IMR-90 (cell line): Measurements from ENCODE around the gene CCDC74B. TPM values are rescaled to one million over a fixed set of nuclear protein-coding genes. Genes with fewer than 3 reads are reported as not detected.
"Not testable (repeated sequence)": the region's sequence is repeated elsewhere in the genome, so short reads cannot be mapped to it uniquely, and the experiment has no call there.

Experiments
- ATAC-seq: fragments of 200-7000 bp; cut with Tn5 transposase; 2 replicates; pipeline ENCODE4 v1.9.1; 2020; ENCODE audit warnings: low read depth, mild to moderate bottlenecking, moderate library complexity
- BruUV-seq: library from RNA; stranded (reverse); fragments of 400-500 nt; replicated peaks from 2 replicates; lab custom pipeline; 2021; lab: Mats Ljungman, UMichigan
- CTCF ChIA-PET: fragments of 300-600 bp; formaldehyde crosslinking; extraction: SDS; loops from one replicate; lab custom pipeline; 2021; ENCODE audit warnings: antibody characterized with exemption; lab: Yijun Ruan, JAX
- POLR2A ChIA-PET: fragments of 300-600 bp; sonication (Branson Sonifier 250); formaldehyde crosslinking; loops from one replicate; lab custom pipeline; 2022; ENCODE audit warnings: antibody characterized with exemption; ENCODE audit not compliant: unreplicated experiment; lab: Charles Lee
- DNase-seq: peaks from one replicate; pipeline ENCODE4 v3.0.0; 2013
- H2AFZ ChIP-seq: replicated peaks from 2 replicates; pipeline ENCODE3; 2013; ENCODE audit warnings: low read length, mild to moderate bottlenecking; ENCODE audit not compliant: poor library complexity
- H2AK5ac ChIP-seq: 2 replicates; pipeline ENCODE4 v1.6.1; 2013; ENCODE audit warnings: low read depth, low read length, inconsistent platforms
- H2AK9ac ChIP-seq: replicated peaks from 2 replicates; pipeline ENCODE3; 2013; ENCODE audit warnings: mild to moderate bottlenecking, low read depth, low read length, moderate library complexity; ENCODE audit not compliant: poor library complexity
- H2BK120ac ChIP-seq: 2 replicates; pipeline ENCODE4 v1.6.1; 2013; ENCODE audit warnings: low read depth, low read length, inconsistent platforms
- H2BK15ac ChIP-seq: 3 replicates; pipeline ENCODE4 v1.6.1; 2013; ENCODE audit warnings: low read depth, low read length, inconsistent platforms
- H2BK20ac ChIP-seq: 2 replicates; pipeline ENCODE4 v1.6.1; 2013; ENCODE audit warnings: low read depth, mild to moderate bottlenecking, inconsistent platforms, low read length, moderate library complexity
- H2BK5ac ChIP-seq: 2 replicates; pipeline ENCODE4 v1.6.1; 2013; ENCODE audit warnings: mild to moderate bottlenecking, low read depth, low read length, inconsistent platforms; ENCODE audit not compliant: poor library complexity, severe bottlenecking
- H3K14ac ChIP-seq: replicated peaks from 2 replicates; pipeline ENCODE4 v1.6.1; 2013; ENCODE audit warnings: low read depth, low read length, inconsistent platforms
- H3K18ac ChIP-seq: 2 replicates; pipeline ENCODE4 v1.6.1; 2013; ENCODE audit warnings: low read depth, low read length, control low read depth
- H3K23ac ChIP-seq: 2 replicates; pipeline ENCODE4 v1.6.1; 2013; ENCODE audit warnings: low read depth, low read length, inconsistent platforms
- H3K27ac ChIP-seq: 2 replicates; pipeline ENCODE4 v1.5.1; 2013; ENCODE audit warnings: mild to moderate bottlenecking, control low read depth, low read length; ENCODE audit not compliant: insufficient read depth
- H3K27me3 ChIP-seq: 2 replicates; pipeline ENCODE4 v1.6.1; 2013; ENCODE audit warnings: low read length; ENCODE audit not compliant: control insufficient read depth, insufficient read depth
- H3K36me3 ChIP-seq: 2 replicates; pipeline ENCODE4 v1.6.1; 2013; ENCODE audit warnings: low read length, mixed read lengths; ENCODE audit not compliant: control insufficient read depth, insufficient read depth
- H3K4ac ChIP-seq: 2 replicates; pipeline ENCODE4 v1.6.1; 2013; ENCODE audit warnings: low read depth, low read length, inconsistent platforms
- H3K4me1 ChIP-seq: 2 replicates; pipeline ENCODE4 v1.6.1; 2013; ENCODE audit warnings: low read length, mixed read lengths; ENCODE audit not compliant: control insufficient read depth, insufficient read depth
- H3K4me2 ChIP-seq: 2 replicates; pipeline ENCODE4 v1.6.1; 2013; ENCODE audit warnings: low read depth, mild to moderate bottlenecking, control low read depth, low read length, moderate library complexity
- H3K4me3 ChIP-seq: 2 replicates; pipeline ENCODE4 v1.5.1; 2013; ENCODE audit warnings: low read depth, mild to moderate bottlenecking, control low read depth, low read length, moderate library complexity; ENCODE audit not compliant: insufficient read depth
- H3K56ac ChIP-seq: 2 replicates; pipeline ENCODE4 v1.6.1; 2013; ENCODE audit warnings: low read length, inconsistent platforms; ENCODE audit not compliant: insufficient read depth; ENCODE audit errors: extremely low read depth
- H3K79me1 ChIP-seq, 2 experiments: 2 replicates each; pipeline ENCODE4 v1.6.1; 2013; ENCODE audit warnings: low read length in 2 of 2, inconsistent platforms in 1 of 2, low read depth in 1 of 2
- H3K9ac ChIP-seq: 2 replicates; pipeline ENCODE4 v1.6.1; 2013; ENCODE audit warnings: low read depth, low read length, control low read depth
- H3K9me1 ChIP-seq: 2 replicates; pipeline ENCODE4 v1.6.1; 2013; ENCODE audit warnings: low read length, inconsistent platforms; ENCODE audit not compliant: insufficient read depth
- H3K9me3 ChIP-seq: 2 replicates; pipeline ENCODE4 v1.6.1; 2013; ENCODE audit warnings: low read length; ENCODE audit not compliant: control insufficient read depth, insufficient read depth
- H4K20me1 ChIP-seq: 2 replicates; pipeline ENCODE4 v1.6.1; 2013; ENCODE audit warnings: low read length, inconsistent platforms; ENCODE audit not compliant: insufficient read depth
- H4K5ac ChIP-seq: 2 replicates; pipeline ENCODE4 v1.6.1; 2013; ENCODE audit warnings: mild to moderate bottlenecking, low read depth, low read length, control low read depth
- H4K8ac ChIP-seq, 2 experiments: 2 replicates each; pipeline ENCODE4 v1.6.1; 2013; ENCODE audit warnings: low read depth in 2 of 2, low read length in 2 of 2, control low read depth in 1 of 2, inconsistent platforms in 1 of 2
- H4K91ac ChIP-seq: 2 replicates; pipeline ENCODE4 v1.6.1; 2013; ENCODE audit warnings: low read depth, low read length, inconsistent platforms; ENCODE audit not compliant: insufficient read depth
- CHD1 ChIP-seq: IDR thresholded peaks from 2 replicates; pipeline ENCODE4 v1.6.1; 2012; ENCODE audit warnings: low read depth, low read length, improper control_type of control experiment
- MAFK ChIP-seq: IDR thresholded peaks from 2 replicates; pipeline ENCODE4 v1.6.1; 2012; ENCODE audit warnings: low read depth, low read length, improper control_type of control experiment
- MXI1 ChIP-seq: IDR thresholded peaks from 2 replicates; pipeline ENCODE4 v1.6.1; 2012; ENCODE audit warnings: low read depth, mild to moderate bottlenecking, low read length, moderate library complexity, borderline replicate concordance
- RCOR1 ChIP-seq: IDR thresholded peaks from 2 replicates; pipeline ENCODE4 v1.6.1; 2012; ENCODE audit warnings: mild to moderate bottlenecking, low read length, improper control_type of control experiment; ENCODE audit not compliant: insufficient replicate concordance
- WGBS, 2 experiments: methylation state at CpG; one replicate each; pipeline versions ENCODE4 v1.1.5 to v1.1.7; 2013; ENCODE audit warnings: missing lambda C conversion rate in 2 of 2; ENCODE audit not compliant: insufficient read length in 1 of 2; ENCODE audit errors: extremely low coverage in 2 of 2; 5-methylcytosine and 5-hydroxymethylcytosine counted together
- dilution Hi-C: fragments of 300-500 bp; cut with HindIII; formaldehyde crosslinking; loops from one replicate; pipeline ENCODE4 v1.14.3; 2018; ENCODE audit warnings: low sequenced_read_pairs; ENCODE audit not compliant: unreplicated experiment
- in situ Hi-C: fragments of 300-500 bp; cut with MboI; formaldehyde crosslinking; loops from 3 replicates; pipeline ENCODE4 v1.14.3; 2019; ENCODE audit warnings: low sequenced_read_pairs, inconsistent platforms, mixed read lengths
- intact Hi-C: fragments of 100-400 bp; cut with micrococcal nuclease; formaldehyde crosslinking; loops from 2 replicates; pipeline ENCODE4 v1.10.0; 2022
- polyA plus RNA-seq, 3 experiments: library from polyadenylated mRNA; depleted of rRNA; stranded (reverse); fragments of >200 nt; gene quantifications; 2 replicates each; pipeline ENCODE4 v1.2.3, GENCODE V29; 2012; ENCODE audit warnings: low replicate concordance in 1 of 3
- total RNA-seq: library from RNA; depleted of rRNA; stranded (reverse); fragments of >200 nt; gene quantifications from 2 replicates; pipeline ENCODE4 v1.2.3, GENCODE V29; 2012
- TF ChIP-seq, protein P1 (sequence below): fragments of 150-350 bp; IDR thresholded peaks from 2 replicates; pipeline ENCODE4 v1.6.1; 2017; ENCODE audit warnings: mild to moderate bottlenecking, antibody characterized with exemption, low read length, low read depth
- TF ChIP-seq, protein P2 (sequence below): conservative IDR thresholded peaks from 2 replicates; pipeline ENCODE4 v1.5.1; 2012; ENCODE audit warnings: mild to moderate bottlenecking, low read depth, low read length, improper control_type of control experiment

Gene CCDC74B
- total and polyA plus RNA-seq, 2 of the 4 experiments (the other 2 are of a cell fraction): 3.9 to 8.4 TPM

DNA sequence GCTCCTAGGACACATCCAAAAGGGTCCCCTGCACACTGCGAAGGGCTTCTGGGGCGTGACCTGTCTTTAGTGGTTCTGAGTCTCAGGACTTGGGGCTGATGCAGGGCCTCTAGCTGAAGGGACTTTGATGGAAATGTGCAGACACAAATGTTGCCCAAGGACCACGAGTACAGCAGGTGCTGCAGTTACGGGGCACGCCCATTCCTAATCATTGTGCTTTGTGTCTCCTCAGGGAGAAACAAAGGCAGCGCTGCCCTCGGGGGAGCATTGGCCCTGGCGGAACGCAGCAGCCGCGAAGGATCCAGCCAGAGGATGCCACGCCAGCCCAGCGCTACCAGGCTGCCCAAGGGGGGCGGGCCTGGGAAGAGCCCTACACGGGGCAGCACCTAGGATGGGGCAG lies 45.3 kb upstream of the CCDC74B start:
- Histone ChIP-seq H2AFZ (no peak overlapping the region), H3K9ac (no peak overlapping the region), H4K20me1 (no peaks in the 10 kb centered on the region), H4K91ac (no peak overlapping the region), H2AK5ac (no peak overlapping the region), H2BK120ac (no peak overlapping the region), H3K4me2 (no peak overlapping the region), H4K8ac (no peak overlapping the region), H3K36me3 (peaks cover 10% of the 10 kb centered on the region), H3K23ac (no peak overlapping the region), H3K27ac (no peak overlapping the region), H3K4me3 (no peak overlapping the region), H3K4me1 (no peaks in the 10 kb centered on the region), H3K79me1 (peaks cover 3 to 9% of the 10 kb centered on the region in 2 experiments; a peak in 2 of 4 replicates), H2BK20ac (no peak overlapping the region), H3K18ac (no peak overlapping the region), H3K9me1 (no peaks in the 10 kb centered on the region), H3K27me3 (no peaks in the 10 kb centered on the region), H3K4ac (no peak overlapping the region), H3K56ac (no peak overlapping the region), H4K5ac (no peak overlapping the region), H3K9me3 (no peaks in the 10 kb centered on the region), H2BK15ac (no peak overlapping the region), H2BK5ac (no peak overlapping the region), H2AK9ac (no peak overlapping the region), H3K14ac (no peak overlapping the region)
- dilution Hi-C loops (no loop called here), in situ Hi-C loops (no loop called here), intact Hi-C loops (no loop called here)
- DNase-seq (no peak), ATAC-seq (no peak)
- BruUV-seq: no TSS peak
- ChIA-PET POLR2A (no interaction called here), CTCF (no interaction called here)
- WGBS, 2 experiments: 100% methylated on average over 6 of the region's 15 CpGs; no CpG with 5 or more reads in 1 of the 2 experiments
- TF ChIP-seq, protein P1, sequence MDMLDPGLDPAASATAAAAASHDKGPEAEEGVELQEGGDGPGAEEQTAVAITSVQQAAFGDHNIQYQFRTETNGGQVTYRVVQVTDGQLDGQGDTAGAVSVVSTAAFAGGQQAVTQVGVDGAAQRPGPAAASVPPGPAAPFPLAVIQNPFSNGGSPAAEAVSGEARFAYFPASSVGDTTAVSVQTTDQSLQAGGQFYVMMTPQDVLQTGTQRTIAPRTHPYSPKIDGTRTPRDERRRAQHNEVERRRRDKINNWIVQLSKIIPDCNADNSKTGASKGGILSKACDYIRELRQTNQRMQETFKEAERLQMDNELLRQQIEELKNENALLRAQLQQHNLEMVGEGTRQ: no peak
- TF ChIP-seq MAFK (no peak), RCOR1 (no peak), MXI1 (no peak), CHD1 (no peak)
- TF ChIP-seq, protein P2, sequence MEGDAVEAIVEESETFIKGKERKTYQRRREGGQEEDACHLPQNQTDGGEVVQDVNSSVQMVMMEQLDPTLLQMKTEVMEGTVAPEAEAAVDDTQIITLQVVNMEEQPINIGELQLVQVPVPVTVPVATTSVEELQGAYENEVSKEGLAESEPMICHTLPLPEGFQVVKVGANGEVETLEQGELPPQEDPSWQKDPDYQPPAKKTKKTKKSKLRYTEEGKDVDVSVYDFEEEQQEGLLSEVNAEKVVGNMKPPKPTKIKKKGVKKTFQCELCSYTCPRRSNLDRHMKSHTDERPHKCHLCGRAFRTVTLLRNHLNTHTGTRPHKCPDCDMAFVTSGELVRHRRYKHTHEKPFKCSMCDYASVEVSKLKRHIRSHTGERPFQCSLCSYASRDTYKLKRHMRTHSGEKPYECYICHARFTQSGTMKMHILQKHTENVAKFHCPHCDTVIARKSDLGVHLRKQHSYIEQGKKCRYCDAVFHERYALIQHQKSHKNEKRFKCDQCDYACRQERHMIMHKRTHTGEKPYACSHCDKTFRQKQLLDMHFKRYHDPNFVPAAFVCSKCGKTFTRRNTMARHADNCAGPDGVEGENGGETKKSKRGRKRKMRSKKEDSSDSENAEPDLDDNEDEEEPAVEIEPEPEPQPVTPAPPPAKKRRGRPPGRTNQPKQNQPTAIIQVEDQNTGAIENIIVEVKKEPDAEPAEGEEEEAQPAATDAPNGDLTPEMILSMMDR: no peak

DNA sequence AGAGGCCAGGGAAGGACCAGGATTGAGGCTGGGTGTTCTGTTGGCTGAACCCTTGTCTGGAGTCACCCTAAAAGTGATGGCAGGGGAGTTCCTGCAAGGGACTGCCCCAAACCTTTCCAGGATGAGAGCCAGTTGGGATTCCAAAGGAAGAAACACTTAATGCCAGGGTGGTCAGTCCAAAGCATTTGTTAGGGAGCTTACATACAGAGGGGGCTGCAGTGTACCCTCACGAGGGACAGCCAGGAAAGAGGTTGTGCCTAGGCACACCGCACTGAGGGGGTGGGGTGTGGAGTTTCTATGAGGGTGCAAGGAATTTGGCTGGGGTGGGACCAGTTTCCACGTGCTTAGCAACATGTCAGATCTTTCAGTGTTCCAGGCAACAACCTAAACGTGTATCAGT lies 44.0 kb upstream of the CCDC74B start:
- H3K56ac ChIP-seq, H2AK9ac ChIP-seq, H2AFZ ChIP-seq, H3K14ac ChIP-seq, H2BK5ac ChIP-seq, H3K27me3 ChIP-seq, POLR2A ChIA-PET, intact Hi-C loops, ATAC-seq, BruUV-seq, H3K23ac ChIP-seq, H2AK5ac ChIP-seq, H4K5ac ChIP-seq, dilution Hi-C loops, in situ Hi-C loops, CTCF ChIA-PET, H3K27ac ChIP-seq, H3K4me1 ChIP-seq, H4K8ac ChIP-seq, H3K4me3 ChIP-seq, H3K18ac ChIP-seq, H4K20me1 ChIP-seq, H2BK20ac ChIP-seq, H3K9me1 ChIP-seq, H3K9me3 ChIP-seq, H2BK120ac ChIP-seq, H3K4ac ChIP-seq, H3K4me2 ChIP-seq, H4K91ac ChIP-seq, H3K9ac ChIP-seq, H2BK15ac ChIP-seq, DNase-seq: not testable (repeated sequence)
- Histone ChIP-seq H3K36me3 (peaks cover 15% of the 10 kb centered on the region), H3K79me1 (peaks cover 8 to 17% of the 10 kb centered on the region in 2 experiments; a peak in 3 of 4 replicates)
- no CpG with 5 or more reads among the region's 4 CpGs for WGBS, 2 experiments
